Measurements from ENCODE around the gene HYDIN. TPM values are rescaled to one million over a fixed set of nuclear protein-coding genes. Genes with fewer than 3 reads are reported as not detected.
"Not testable (repeated sequence)": the region's sequence is repeated elsewhere in the genome, so short reads cannot be mapped to it uniquely, and the experiment has no call there.

HYDIN gene
- polyA plus RNA-seq, 12 donors: 0.96 to 4.7 (median 2.6) TPM; not detected in 2

GRCh38 chr16:70864698-70865097 lies 365.8 kb downstream of the HYDIN start:
- not testable (repeated sequence) for DNase-seq

- not testable (repeated sequence) for DNase-seq
Measured at GRCh38 chr16:70861996-70862395, 368.5 kb downstream of the HYDIN start.

- not testable (repeated sequence) for DNase-seq
Measured at GRCh38 chr16:70851299-70851698, 379.2 kb downstream of the HYDIN start.

GRCh38 chr16:70823498-70824118 lies 406.9 kb downstream of the HYDIN start:
- not testable (repeated sequence) for DNase-seq

GRCh38 chr16:70822734-70823133 lies 407.8 kb downstream of the HYDIN start:
- not testable (repeated sequence) for DNase-seq

GRCh38 chr16:70818088-70818487 lies 412.4 kb downstream of the HYDIN start:
- DNase-seq: not testable (repeated sequence)

GRCh38 chr16:70809392-70810060 lies 421.0 kb downstream of the HYDIN start:
- DNase-seq: no peak

GRCh38 chr16:70808371-70808770 lies 422.2 kb downstream of the HYDIN start:
- no peak for DNase-seq

GRCh38 chr16:70805787-70806186 lies 424.7 kb downstream of the HYDIN start:
- DNase-seq: no peak

GRCh38 chr16:70805380-70805779 lies 425.1 kb downstream of the HYDIN start:
- no peak for DNase-seq

- no peak for DNase-seq
Measured at GRCh38 chr16:70804734-70805169, 425.8 kb downstream of the HYDIN start.

GRCh38 chr16:70804153-70804733 lies 426.3 kb downstream of the HYDIN start:
- DNase-seq: no peak

- no peak for DNase-seq
Measured at GRCh38 chr16:70803319-70803718, 427.2 kb downstream of the HYDIN start.

- DNase-seq: no peak
Measured at GRCh38 chr16:70801611-70802010, 428.9 kb downstream of the HYDIN start.

GRCh38 chr16:70800781-70801480 lies 429.6 kb downstream of the HYDIN start, which contains the start of gene VAC14:
TSS of gene VAC14 (minus strand) at chr16:70801158. CDS start at chr16:70800900, 258 bp downstream.
- DNase-seq: peak; percentile 76

GRCh38 chr16:70800311-70800710 lies 430.2 kb downstream of the HYDIN start:
- no peak for DNase-seq

- no peak for DNase-seq
Measured at GRCh38 chr16:70796301-70796700, 434.2 kb downstream of the HYDIN start.

GRCh38 chr16:70795296-70795912 lies 435.1 kb downstream of the HYDIN start:
- no peak for DNase-seq

GRCh38 chr16:70793851-70794502 lies 436.5 kb downstream of the HYDIN start:
- DNase-seq: no peak

GRCh38 chr16:70790815-70791214 lies 439.7 kb downstream of the HYDIN start:
- no peak for DNase-seq
